Hypothalamus (tissue), 51 donors: ENCODE results near the gene CCDC177.

ENCODE experiments used
- DNase-seq, 51 donors: peaks; one replicate each; lab custom pipeline; 2025; lab: John Stamatoyannopoulos, UW

CCDC177 gene

DNA sequence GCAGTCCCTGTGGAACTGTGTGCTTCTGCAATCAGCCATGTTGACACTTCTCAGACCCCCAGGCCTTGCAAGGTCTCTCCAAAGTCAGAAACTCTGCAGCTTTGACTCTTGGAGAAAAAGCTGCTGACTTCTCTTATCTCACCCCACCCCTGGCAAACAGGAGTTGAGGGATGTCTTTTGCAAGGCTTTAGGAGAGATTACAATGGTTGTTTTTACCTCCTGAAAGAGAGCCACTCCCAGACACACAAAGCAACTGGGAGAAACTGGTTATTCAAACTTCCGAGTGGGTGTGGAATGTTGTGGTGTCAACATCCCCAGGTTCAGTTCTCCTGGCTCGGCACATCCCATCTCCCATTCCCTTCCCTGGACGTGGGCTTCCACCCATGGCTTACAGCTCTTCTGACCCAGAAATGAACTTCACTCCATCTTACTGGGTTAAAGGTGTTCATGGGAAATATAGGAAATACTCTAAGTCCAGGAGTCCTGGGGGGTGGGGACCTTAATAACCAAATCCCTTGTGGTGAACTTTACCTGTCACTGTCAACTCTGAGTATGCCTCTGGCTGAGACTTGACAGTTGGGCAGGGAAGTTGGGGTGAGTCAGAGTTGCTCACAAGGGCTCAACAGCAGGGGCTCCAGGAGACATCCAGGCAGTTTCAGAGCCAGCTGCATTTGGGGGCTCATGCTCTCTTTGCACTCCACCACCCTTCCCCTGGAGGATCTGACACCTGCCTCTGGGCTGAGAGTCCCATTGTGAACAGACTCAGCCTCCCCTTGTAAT is 41.9 kb downstream of the CCDC177 start:
- DNase-seq, result no peak

GRCh38 chr14:69531135-69531534 is 43.5 kb downstream of the CCDC177 start:
- no peak for DNase-seq

- DNase-seq, result no peak
Measured at GRCh38 chr14:69530095-69530494, 44.6 kb downstream of the CCDC177 start.

- no peak for DNase-seq
Measured at GRCh38 chr14:69529563-69529962, 45.1 kb downstream of the CCDC177 start.

DNA sequence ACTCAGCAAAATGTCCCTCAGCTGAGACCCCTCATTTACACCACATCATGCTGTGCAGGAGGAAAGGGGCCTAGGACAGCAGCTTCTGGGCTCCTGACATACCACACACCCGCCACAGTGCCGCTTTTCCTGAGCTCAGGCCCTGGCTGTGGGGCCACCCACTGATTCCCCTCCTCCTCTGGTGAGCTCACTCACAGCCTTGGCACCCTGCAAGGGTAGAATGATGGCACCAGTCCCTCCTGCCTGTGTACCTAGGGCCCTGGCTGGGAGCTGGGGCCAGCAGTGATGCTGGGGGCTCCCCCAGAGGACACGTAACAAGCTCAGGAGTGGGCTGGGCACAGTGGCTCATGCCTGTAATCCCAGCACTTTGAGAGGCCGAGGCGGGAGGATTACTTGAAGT is 45.7 kb downstream of the CCDC177 start:
- DNase-seq, result no peak

DNA sequence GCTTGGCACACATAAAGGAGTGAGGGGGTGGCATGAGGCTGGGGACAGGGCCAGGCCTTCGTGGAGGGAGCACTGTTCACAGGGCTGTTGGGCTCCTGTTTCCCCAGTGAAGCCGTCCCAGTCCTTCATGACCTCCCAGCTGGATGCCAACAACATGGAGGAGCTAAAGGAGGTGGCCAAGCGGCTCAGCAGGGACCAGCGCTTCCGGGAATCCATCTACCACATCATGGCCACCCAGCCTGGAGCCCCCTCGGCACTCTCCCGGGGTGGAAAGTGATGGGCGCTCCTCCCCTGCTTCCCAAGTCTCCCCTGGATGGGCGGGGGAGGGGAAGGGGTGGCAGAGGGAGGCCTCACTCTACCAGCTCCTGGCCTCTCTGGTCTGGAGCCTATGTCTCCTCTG is 46.5 kb downstream of the CCDC177 start:
- DNase-seq, result no peak

DNA sequence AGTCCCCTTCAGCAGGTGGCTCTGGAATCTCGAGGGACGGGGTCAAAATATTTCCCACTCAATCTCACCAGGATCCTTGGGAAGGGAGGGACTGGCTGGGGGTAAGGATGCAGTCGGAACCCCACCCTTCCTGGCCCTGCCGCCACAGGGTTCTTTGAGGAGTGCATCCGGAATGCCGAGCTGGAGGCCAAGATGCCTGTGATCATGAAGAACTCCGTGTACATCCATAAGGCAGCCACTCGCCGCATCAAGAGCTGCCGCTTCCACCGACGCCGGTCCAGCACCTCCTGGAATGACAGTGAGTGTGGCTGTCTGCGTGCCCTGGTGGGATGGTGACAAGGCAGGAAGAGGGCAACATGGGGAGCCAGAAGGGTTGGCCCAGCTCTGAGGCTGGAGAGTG is 47.0 kb downstream of the CCDC177 start:
- no peak for DNase-seq

GRCh38 chr14:69525896-69526295 is 48.8 kb downstream of the CCDC177 start:
- no peak for DNase-seq

- no peak for DNase-seq
Measured at GRCh38 chr14:69522026-69522425, 52.6 kb downstream of the CCDC177 start.
